CD14-positive monocyte (primary cell): ENCODE measurements around the gene CISD2. TPM values are rescaled to one million over a fixed set of nuclear protein-coding genes. Genes with fewer than 3 reads are reported as not detected.

ENCODE experiments used
- DNase-seq, 3 donors: peaks; one replicate each; pipeline ENCODE4 v3.0.0-alpha.2; 2011 to 2022
- H2AFZ ChIP-seq: 2 replicates; pipeline ENCODE4 v1.6.0; 2012; ENCODE audit warnings: mild to moderate bottlenecking, low read depth, low read length, inconsistent platforms; ENCODE audit not compliant: insufficient read depth, poor library complexity, severe bottlenecking
- H3K27ac ChIP-seq, 2 donors: 1 replicate in 1 of 2; 2 replicates in 1 of 2; pipeline ENCODE4 v1.5.1; 2012 to 2013; ENCODE audit warnings: low read length in 2 of 2, control low read depth in 1 of 2, inconsistent platforms in 1 of 2, low read depth in 1 of 2, mild to moderate bottlenecking in 1 of 2
- H3K27me3 ChIP-seq, 2 donors: one replicate each; pipeline versions ENCODE4 v1.6.0 to v1.6.1; 2011 to 2013; ENCODE audit warnings: low read length in 2 of 2; ENCODE audit not compliant: control insufficient read depth in 2 of 2, insufficient read depth in 2 of 2
- H3K36me3 ChIP-seq, 2 donors: replicated peaks in 1 of 2; 1 replicate in 1 of 2; 2 replicates in 1 of 2; pipeline versions ENCODE4 v1.5.1 to v1.6.1; 2012 to 2013; ENCODE audit warnings: low read length in 2 of 2, control low read depth in 1 of 2, inconsistent platforms in 1 of 2, mild to moderate bottlenecking in 1 of 2; ENCODE audit not compliant: insufficient read depth in 2 of 2, control insufficient read depth in 1 of 2
- H3K4me1 ChIP-seq, 2 donors: 1 replicate in 1 of 2; 2 replicates in 1 of 2; pipeline versions ENCODE4 v1.5.1 to v1.6.1; 2012 to 2013; ENCODE audit warnings: low read length in 2 of 2, control low read depth in 1 of 2, inconsistent platforms in 1 of 2, mild to moderate bottlenecking in 1 of 2, moderate library complexity in 1 of 2; ENCODE audit not compliant: insufficient read depth in 2 of 2, control insufficient read depth in 1 of 2
- H3K4me2 ChIP-seq: replicated peaks from 2 replicates; pipeline ENCODE3; 2012; ENCODE audit warnings: low read length, moderate library complexity, mild to moderate bottlenecking; ENCODE audit not compliant: poor library complexity, severe bottlenecking; ENCODE audit errors: extremely low read depth
- H3K4me3 ChIP-seq, 3 experiments: fragments of 200-600 bp in 1 of 3; sonication (generic) in 1 of 3; replicated peaks in 1 of 3; 1 replicate in 2 of 3; 2 replicates in 1 of 3; pipeline ENCODE4 v1.5.1; 2011 to 2013; ENCODE audit warnings: low read length in 3 of 3, mild to moderate bottlenecking in 3 of 3, control low read depth in 2 of 3, low read depth in 2 of 3, inconsistent platforms in 1 of 3, moderate library complexity in 1 of 3
- H3K79me2 ChIP-seq: 2 replicates; pipeline ENCODE4 v1.6.0; 2012; ENCODE audit warnings: mild to moderate bottlenecking, control low read depth, inconsistent platforms, low read length, moderate library complexity; ENCODE audit not compliant: insufficient read depth
- H3K9ac ChIP-seq: 2 replicates; pipeline ENCODE4 v1.6.0; 2017; ENCODE audit warnings: low read length, mild to moderate bottlenecking; ENCODE audit not compliant: insufficient read depth, poor library complexity, severe bottlenecking
- H3K9me3 ChIP-seq, 2 donors: replicated peaks in 1 of 2; 1 replicate in 1 of 2; 2 replicates in 1 of 2; pipeline versions ENCODE4 v1.5.1 to v1.6.1; 2012 to 2013; ENCODE audit warnings: low read length in 2 of 2, control low read depth in 1 of 2; ENCODE audit not compliant: control insufficient read depth in 1 of 2, insufficient read depth in 1 of 2
- H4K20me1 ChIP-seq: 2 replicates; pipeline ENCODE4 v1.6.0; 2012; ENCODE audit warnings: mild to moderate bottlenecking, low read length, control low read depth, moderate library complexity; ENCODE audit not compliant: insufficient read depth
- H3K27ac Mint-ChIP-seq, 7 donors: one replicate each; pipeline ENCODE4 v1.8.0; 2020; ENCODE audit warnings: mild to moderate bottlenecking in 7 of 7, mixed read lengths in 7 of 7, moderate library complexity in 6 of 7, inconsistent platforms in 2 of 7
- H3K27me3 Mint-ChIP-seq, 3 donors: one replicate each; pipeline ENCODE4 v1.8.0; 2021 to 2022; ENCODE audit warnings: low read depth in 3 of 3, mild to moderate bottlenecking in 3 of 3, mixed read lengths in 3 of 3, moderate library complexity in 3 of 3, inconsistent platforms in 1 of 3
- H3K36me3 Mint-ChIP-seq, 2 donors: one replicate each; pipeline ENCODE4 v1.8.0; 2020; ENCODE audit warnings: mixed read lengths in 2 of 2, inconsistent platforms in 1 of 2, mild to moderate bottlenecking in 1 of 2
- H3K4me1 Mint-ChIP-seq: one replicate; pipeline ENCODE4 v1.8.0; 2020; ENCODE audit warnings: mild to moderate bottlenecking, mixed read lengths
- H3K4me3 Mint-ChIP-seq, 2 donors: one replicate each; pipeline ENCODE4 v1.8.0; 2020; ENCODE audit warnings: mild to moderate bottlenecking in 2 of 2, mixed read lengths in 2 of 2, moderate library complexity in 1 of 2
- H3K9me3 Mint-ChIP-seq, 7 donors: one replicate each; pipeline ENCODE4 v1.8.0; 2020 to 2022; ENCODE audit warnings: mixed read lengths in 7 of 7, mild to moderate bottlenecking in 6 of 7, moderate library complexity in 6 of 7, inconsistent platforms in 2 of 7
- CTCF ChIP-seq: fragments of 200-600 bp; IDR thresholded peaks from one replicate; pipeline ENCODE4 v1.8.0; 2022; ENCODE audit warnings: antibody characterized with exemption, mild to moderate bottlenecking
- WGBS: methylation state at CpG from one replicate; pipeline ENCODE4 v1.1.5; 2013; ENCODE audit warnings: missing lambda C conversion rate; ENCODE audit not compliant: insufficient coverage; 5-methylcytosine and 5-hydroxymethylcytosine counted together
- intact Hi-C, 2 donors: fragments of 100-400 bp; cut with micrococcal nuclease; formaldehyde crosslinking; loops; one replicate each; pipeline versions ENCODE4 v1.15.0 to v1.15.1; 2023
- polyA plus RNA-seq, 3 donors: library from polyadenylated mRNA; depleted of rRNA in 1 of 3; unstranded in 2 of 3; stranded (reverse) in 1 of 3; fragments of 300-500 nt in 2 of 3; fragments of >200 nt in 1 of 3; fragmentation: Illumina TruSeq in 2 of 3; gene quantifications; 1 replicate in 2 of 3; 2 replicates in 1 of 3; pipeline ENCODE4 v1.2.3, GENCODE V29; 2012 to 2021

CISD2 gene
- polyA plus RNA-seq, 3 donors, result 4.5 to 30.2 (median 29.1) TPM

GRCh38 chr4:102860611-102861324 is 8.0 kb upstream of the CISD2 start:
- peaks cover 18 to 27% of the 10 kb centered on the region in 2 donors for H3K4me1 ChIP-seq
- H3K27ac ChIP-seq, result no peak overlapping the region
- H3K4me3 Mint-ChIP-seq, result no peak overlapping the region
- no peaks in the 10 kb centered on the region for H4K20me1 ChIP-seq
- peaks cover 1 to 7% of the 10 kb centered on the region in 2 donors for H3K36me3 Mint-ChIP-seq
- H3K9me3 Mint-ChIP-seq, result peaks cover 13 to 19% (median 15%) of the 10 kb centered on the region in 7 donors
- H3K36me3 ChIP-seq, result no peaks in the 10 kb centered on the region
- peaks cover 25% of the 10 kb centered on the region for H3K4me1 Mint-ChIP-seq
- peaks cover 19% of the 10 kb centered on the region for H3K79me2 ChIP-seq
- no peak overlapping the region for H3K4me2 ChIP-seq
- peaks cover 4 to 14% of the 10 kb centered on the region in 2 donors for H3K9me3 ChIP-seq
- no peak for TF ChIP-seq CTCF
- H3K27ac Mint-ChIP-seq, result peak overlapping the region in 4 of 7 donors; percentile 25 to 46 (median 36)
- DNase-seq, result no peak
- no peak overlapping the region for H2AFZ ChIP-seq
- WGBS, result no CpG with 5 or more reads among the region's 2 CpGs
- intact Hi-C loops, result no loop called here
- peaks cover 0 to 1% (median 0%) of the 10 kb centered on the region in 3 donors for H3K27me3 Mint-ChIP-seq
- no peak overlapping the region for H3K9ac ChIP-seq
- no peak overlapping the region for H3K4me3 ChIP-seq
- H3K27me3 ChIP-seq, result no peaks in the 10 kb centered on the region

- Histone ChIP-seq H3K4me2 (peak overlapping the region; percentile 49), H3K36me3 (no peaks in the 10 kb centered on the region), H4K20me1 (no peaks in the 10 kb centered on the region), H3K9ac (no peak overlapping the region), H2AFZ (no peak overlapping the region), H3K79me2 (peaks cover 31% of the 10 kb centered on the region), H3K4me1 (peaks cover 18 to 30% of the 10 kb centered on the region in 2 donors), H3K9me3 (peaks cover 4 to 14% of the 10 kb centered on the region in 2 donors), H3K4me3 (peak overlapping the region in 1 of 3 experiments; percentile 59), H3K27me3 (no peaks in the 10 kb centered on the region), H3K27ac (peak overlapping the region in 1 of 2 donors; percentile 72)
- intact Hi-C loops, result no loop called here
- no peak for TF ChIP-seq CTCF
- peaks cover 13 to 19% (median 15%) of the 10 kb centered on the region in 7 donors for H3K9me3 Mint-ChIP-seq
- no CpG with 5 or more reads among the region's 1 CpG for WGBS
- H3K4me1 Mint-ChIP-seq, result peaks cover 27% of the 10 kb centered on the region
- H3K27me3 Mint-ChIP-seq, result peaks cover 0 to 1% (median 0%) of the 10 kb centered on the region in 3 donors
- peak; percentile 43 to 74 (median 46) for DNase-seq
- peaks cover 1 to 7% of the 10 kb centered on the region in 2 donors for H3K36me3 Mint-ChIP-seq
- peak overlapping the region; percentile 41 to 84 (median 79) for H3K27ac Mint-ChIP-seq
- H3K4me3 Mint-ChIP-seq, result peak overlapping the region in 1 of 2 donors; percentile 39
Observed at GRCh38 chr4:102862016-102862415, 6.8 kb upstream of the CISD2 start.
